GM13977 (cell line): ENCODE data around the gene ABCC6.
A peak's percentile ranks its signal among the peaks of the same experiment; 100 is the strongest.

ENCODE experiments used
- DNase-seq: peaks from one replicate; pipeline ENCODE4 v3.0.0; 2012; ENCODE audit warnings: low spot score
- in situ Hi-C: fragments of 300-500 bp; cut with MboI; formaldehyde crosslinking; loops from one replicate; pipeline ENCODE4 v1.12.0; 2022; ENCODE audit warnings: low sequenced_read_pairs, low pct_unique_long_range_greater_than_20kb, mixed read lengths, inconsistent platforms; ENCODE audit not compliant: unreplicated experiment
- TF ChIP-seq, protein P1 (sequence below): IDR thresholded peaks from 2 replicates; pipeline ENCODE4 v1.5.1; 2012; ENCODE audit warnings: mild to moderate bottlenecking, control low read depth; ENCODE audit not compliant: insufficient read depth; ENCODE audit errors: extremely low read depth, missing control alignments

The ABCC6 gene

DNA sequence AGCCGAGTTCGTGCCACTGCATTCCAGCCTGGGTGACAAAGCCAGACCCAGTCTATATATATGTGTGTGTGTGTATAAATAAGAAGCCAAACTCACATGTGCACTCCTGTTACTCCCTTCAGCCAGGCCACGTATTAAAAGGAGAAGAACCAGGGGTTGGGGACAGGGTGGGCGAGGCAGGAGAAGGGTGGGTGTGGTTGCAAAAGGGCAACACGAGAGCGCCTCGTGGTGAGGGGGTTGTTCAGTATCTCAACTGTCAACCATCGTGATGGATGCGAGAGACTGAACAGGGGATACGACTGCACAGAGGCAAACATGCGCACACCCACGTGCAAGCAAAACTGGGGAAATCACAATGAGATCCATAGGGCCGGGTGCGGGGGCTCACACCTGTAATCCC lies 54.9 kb downstream of the ABCC6 start:
- in situ Hi-C loops: no loop called here
- DNase-seq: no peak
- TF ChIP-seq, protein P1, sequence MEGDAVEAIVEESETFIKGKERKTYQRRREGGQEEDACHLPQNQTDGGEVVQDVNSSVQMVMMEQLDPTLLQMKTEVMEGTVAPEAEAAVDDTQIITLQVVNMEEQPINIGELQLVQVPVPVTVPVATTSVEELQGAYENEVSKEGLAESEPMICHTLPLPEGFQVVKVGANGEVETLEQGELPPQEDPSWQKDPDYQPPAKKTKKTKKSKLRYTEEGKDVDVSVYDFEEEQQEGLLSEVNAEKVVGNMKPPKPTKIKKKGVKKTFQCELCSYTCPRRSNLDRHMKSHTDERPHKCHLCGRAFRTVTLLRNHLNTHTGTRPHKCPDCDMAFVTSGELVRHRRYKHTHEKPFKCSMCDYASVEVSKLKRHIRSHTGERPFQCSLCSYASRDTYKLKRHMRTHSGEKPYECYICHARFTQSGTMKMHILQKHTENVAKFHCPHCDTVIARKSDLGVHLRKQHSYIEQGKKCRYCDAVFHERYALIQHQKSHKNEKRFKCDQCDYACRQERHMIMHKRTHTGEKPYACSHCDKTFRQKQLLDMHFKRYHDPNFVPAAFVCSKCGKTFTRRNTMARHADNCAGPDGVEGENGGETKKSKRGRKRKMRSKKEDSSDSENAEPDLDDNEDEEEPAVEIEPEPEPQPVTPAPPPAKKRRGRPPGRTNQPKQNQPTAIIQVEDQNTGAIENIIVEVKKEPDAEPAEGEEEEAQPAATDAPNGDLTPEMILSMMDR: no peak

DNA sequence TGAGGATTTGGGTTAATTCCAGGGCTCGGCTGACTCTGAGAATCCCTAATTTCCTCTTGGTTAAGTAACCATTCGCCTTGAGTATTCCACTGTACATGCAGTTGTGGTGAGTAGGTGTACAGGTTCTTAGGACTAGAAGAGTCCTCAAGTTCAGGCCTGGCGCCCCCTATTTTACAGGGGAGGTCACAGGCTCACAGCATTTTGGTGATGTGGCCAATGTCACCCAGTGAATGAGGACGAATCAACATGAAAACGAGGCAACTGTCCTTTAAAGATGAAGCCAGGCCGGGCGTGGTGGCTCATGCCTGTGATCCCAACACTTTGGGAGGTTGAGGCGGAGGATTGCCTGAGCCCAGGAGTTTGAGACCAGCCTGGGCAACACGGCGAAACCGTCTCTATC lies 55.4 kb downstream of the ABCC6 start:
- in situ Hi-C loops: no loop called here
- no peak for DNase-seq
- TF ChIP-seq, protein P1: peak; percentile 10

DNA sequence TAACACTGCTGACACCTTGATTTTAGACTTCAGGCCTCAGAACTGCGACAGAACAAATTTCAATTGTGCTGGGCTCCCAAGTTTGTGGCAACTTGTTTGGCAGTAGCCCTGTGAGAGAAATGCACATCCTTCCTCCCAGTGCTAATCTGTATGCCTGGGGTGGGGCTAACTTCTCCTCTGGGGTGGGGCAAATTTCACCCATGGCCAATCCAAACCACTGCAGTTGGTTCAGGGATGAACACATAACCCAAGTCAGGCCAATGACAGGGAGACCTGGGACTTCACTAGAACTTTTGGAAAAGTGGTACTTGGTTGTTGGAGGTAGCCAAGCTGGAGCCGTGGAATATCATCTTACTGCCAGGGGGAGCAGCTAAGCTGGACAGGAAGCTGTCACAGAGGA lies 56.3 kb downstream of the ABCC6 start:
- in situ Hi-C loops: no loop called here
- TF ChIP-seq, protein P1: no peak
- no peak for DNase-seq

DNA sequence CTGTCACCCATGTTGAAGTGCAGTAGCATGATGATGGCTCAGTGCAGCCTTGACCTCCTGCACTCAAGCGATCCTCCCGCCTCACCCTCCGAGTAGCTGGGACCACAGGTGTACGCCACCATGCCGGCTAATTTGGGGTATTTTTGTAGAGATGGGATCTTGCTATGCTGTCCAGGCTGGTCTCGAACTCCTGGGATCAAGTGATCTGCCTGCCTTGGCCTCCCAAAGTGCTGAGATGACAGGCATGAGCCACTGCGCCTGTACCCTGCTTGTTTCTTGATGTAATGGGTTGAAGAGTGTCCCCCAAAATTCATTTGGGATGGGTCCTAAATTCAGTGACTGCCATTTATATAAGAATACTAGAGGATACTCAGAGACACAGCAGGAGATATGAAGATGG lies 57.2 kb downstream of the ABCC6 start:
- DNase-seq: no peak
- TF ChIP-seq, protein P1: no peak
- in situ Hi-C loops: no loop called here

DNA sequence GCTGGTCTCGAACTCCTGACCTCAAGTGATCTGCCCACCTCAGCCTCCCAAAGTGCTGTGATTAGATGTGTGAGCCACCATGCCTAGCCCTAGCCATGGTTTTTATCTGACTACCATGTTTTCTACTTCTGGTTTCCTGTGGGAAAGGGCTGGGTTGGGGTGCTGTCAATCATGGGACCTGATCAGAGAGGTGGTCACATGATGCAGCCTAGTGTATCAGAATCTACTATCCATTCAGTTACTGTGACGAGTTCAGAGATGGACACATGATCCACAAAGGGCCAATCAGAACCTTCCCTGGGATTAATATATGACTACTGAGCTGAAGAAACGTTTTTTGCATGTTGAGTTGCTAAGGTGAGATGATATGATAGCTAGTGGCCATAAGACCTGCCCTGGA lies 59.1 kb downstream of the ABCC6 start:
- in situ Hi-C loops: no loop called here
- TF ChIP-seq, protein P1: no peak
- DNase-seq: no peak

DNA sequence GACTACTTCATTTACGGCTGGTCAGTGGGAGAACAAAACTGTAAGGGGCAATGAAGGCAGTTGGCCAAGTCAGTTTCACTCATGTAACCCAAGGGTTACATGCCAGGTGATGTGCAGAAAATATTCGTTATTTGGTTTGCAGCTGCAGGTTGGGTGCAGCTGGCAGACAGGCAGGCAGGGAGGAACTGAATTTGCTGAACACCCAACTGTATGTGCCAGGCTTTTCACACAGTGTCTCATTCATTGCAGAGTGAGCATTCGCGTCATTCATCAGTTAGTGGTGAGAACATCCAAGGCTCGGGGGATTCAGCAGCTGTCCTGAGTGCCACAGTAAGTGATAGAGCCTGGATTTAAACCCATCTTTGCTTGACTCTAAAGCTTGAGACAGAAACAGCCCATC lies 59.7 kb downstream of the ABCC6 start:
- TF ChIP-seq, protein P1: no peak
- in situ Hi-C loops: no loop called here
- DNase-seq: no peak

DNA sequence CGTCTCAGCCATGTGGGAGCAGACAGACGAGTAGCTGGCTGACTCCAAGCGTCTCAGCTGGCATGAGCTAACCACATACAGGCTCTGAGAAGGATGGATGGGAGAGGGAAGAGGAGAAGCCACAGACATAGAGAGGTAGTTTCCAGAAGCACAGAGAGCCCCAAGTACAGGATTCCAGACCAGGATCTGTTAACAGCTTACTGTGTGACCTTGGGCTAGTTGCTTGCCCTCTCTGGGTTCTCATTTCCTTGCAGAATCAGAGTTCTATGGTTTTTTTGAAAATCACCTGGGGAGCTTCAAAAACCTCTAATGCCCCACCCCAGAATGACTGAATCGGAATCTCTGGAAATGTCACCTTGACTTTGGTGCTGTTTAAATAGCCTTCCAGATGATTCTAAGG lies 60.2 kb downstream of the ABCC6 start:
- DNase-seq: no peak
- TF ChIP-seq, protein P1: no peak
- in situ Hi-C loops: no loop called here
